HG02840 (cell line): Measurements from ENCODE around the gene ACKR3.

Experiments
- ATAC-seq: cut with Tn5 transposase; IDR thresholded peaks from one replicate; pipeline ENCODE4 v1.9.1; 2021; ENCODE audit warnings: mild to moderate bottlenecking, moderate library complexity, moderate number of reproducible peaks; ENCODE audit not compliant: unreplicated experiment, low FRiP score

The ACKR3 gene

GRCh38 chr2:236569573-236569973, at the start of gene ACKR3:
Gene ACKR3 (plus strand): TSS chr2:236569825. CDS start chr2:236580466, 10,641 bp downstream.
- peak; percentile 66 for ATAC-seq

- ATAC-seq: no peak
Observed at GRCh38 chr2:236521556-236521955, 48.1 kb upstream of the ACKR3 start.

- no peak for ATAC-seq
Observed at GRCh38 chr2:236523249-236523648, 46.4 kb upstream of the ACKR3 start.

- ATAC-seq: no peak
Observed at GRCh38 chr2:236525411-236525997, 44.1 kb upstream of the ACKR3 start.

- no peak for ATAC-seq
Observed at GRCh38 chr2:236526455-236527158, 43.0 kb upstream of the ACKR3 start.

DNA sequence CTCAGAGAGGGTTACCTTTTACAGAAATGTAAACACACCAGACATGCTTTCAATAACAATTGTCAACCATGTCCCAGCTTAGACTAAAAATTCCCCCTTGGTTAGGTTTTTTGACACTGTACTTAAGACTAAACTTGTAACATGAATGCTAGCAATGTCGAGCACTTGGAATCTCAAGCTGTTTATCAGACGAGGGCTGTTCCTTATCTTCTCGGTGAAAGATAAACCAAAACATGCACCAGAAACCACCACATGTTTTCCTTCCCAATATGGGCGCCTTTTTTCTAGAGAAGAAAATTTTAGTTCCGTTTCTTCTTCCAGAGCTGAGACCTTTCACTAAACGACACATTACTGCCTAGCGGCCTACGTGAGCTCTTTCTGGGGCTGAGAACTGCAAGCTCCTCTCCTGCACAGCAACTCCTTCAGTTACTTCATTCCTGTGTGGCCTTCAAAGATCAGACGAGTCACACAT, 42.4 kb upstream of the ACKR3 start:
- no peak for ATAC-seq

DNA sequence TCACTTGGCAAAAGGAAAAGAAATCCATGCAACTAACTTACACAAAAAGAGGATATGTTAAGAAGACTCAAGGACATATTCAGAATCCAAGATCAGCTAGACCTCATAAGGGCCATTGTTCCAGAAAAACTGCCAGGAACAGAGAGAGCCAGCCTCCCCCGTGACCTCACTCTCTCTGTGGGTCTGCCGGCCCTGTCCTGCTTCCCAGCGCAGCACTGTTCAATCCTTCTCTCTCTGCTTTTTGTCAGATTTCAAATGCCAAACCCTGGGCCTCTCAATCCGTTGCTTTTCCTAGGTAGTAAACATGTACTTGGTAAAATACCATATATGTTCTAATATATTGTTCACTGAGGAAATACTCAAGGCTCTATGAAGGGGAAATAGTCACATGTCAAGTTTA, 40.0 kb upstream of the ACKR3 start:
- ATAC-seq: no peak

- ATAC-seq: no peak
Observed at GRCh38 chr2:236530512-236530911, 39.1 kb upstream of the ACKR3 start.

GRCh38 chr2:236531195-236531594, 38.4 kb upstream of the ACKR3 start:
- no peak for ATAC-seq

DNA sequence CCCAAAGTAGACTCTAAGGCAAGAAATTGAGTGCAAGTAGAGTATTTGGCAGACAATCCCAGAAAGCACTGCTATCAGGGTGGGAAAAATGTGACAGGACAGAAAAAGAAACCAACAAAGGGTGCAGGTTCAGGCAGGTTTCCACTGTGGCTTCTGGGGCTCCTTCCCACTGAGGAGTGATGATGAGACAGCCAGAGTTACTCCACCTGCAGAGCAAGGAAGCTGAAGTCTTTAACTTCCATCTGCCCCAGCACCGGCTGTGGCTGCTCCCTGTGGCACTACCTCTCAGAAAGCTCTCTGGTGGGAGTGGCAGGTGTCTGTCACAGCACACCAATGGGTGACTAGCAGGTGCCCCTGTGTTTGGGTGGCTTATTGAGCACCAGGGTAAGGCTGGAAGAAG, 37.6 kb upstream of the ACKR3 start:
- ATAC-seq: no peak

- no peak for ATAC-seq
Observed at GRCh38 chr2:236533343-236533742, 36.3 kb upstream of the ACKR3 start.

DNA sequence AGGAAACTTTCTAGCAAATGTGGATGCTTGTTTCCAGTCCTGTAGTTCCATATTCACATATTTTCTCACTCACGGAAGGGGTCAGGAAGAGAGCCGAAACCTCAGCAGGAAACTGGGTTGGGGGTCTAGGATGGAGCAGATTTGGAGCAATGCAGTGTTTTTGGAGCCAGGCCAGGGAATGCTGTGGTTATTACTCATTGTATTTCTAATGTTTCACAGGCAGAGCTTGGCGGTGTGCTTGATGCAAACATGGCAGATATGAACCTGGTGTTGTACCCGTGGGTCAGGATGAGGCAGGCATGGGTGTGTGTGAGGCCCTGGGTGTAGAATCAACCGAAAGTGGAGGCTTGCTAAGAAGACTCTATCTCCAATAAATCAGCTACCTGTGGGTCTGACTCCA, 34.6 kb upstream of the ACKR3 start:
- no peak for ATAC-seq

DNA sequence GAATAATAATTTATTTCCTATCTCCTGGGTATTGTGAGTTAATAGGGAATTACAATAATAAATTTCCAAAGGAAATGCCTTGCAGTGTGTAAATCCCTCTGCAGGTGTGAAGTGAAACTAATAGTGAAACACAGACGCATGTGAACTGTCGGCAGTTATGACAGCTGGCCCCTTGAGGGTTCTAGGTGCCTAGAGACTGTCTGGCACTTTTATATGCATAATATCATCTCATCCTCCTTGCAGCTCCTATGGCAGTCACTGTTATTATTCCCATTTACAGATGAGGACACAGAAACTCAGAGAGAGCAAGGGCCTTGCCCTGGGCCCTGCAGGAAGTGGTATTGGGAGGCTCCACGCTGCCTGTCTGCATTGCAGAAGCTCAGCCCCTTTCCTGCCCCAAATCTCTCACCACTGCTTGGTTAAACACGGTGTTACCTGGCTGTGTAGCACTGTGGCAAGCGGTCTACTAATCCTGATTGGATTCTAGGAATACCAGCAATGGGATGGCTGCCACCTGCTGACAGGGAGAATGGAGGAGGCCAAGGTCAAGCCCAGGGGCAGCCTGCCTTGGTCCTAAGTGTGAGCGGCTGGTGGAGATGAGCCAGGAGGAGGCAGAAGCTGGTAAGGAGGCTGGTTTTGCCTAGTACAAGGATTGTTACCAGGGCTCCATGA, 32.8 kb upstream of the ACKR3 start:
- ATAC-seq: peak; percentile 59

GRCh38 chr2:236538242-236538641, 31.4 kb upstream of the ACKR3 start:
- ATAC-seq: no peak

- no peak for ATAC-seq
Observed at GRCh38 chr2:236541008-236541562, 28.5 kb upstream of the ACKR3 start.

GRCh38 chr2:236544362-236544761, 25.3 kb upstream of the ACKR3 start:
- no peak for ATAC-seq

- ATAC-seq: no peak
Observed at GRCh38 chr2:236545248-236545658, 24.4 kb upstream of the ACKR3 start.

GRCh38 chr2:236545814-236546480, 23.7 kb upstream of the ACKR3 start:
- peak; percentile 57 for ATAC-seq

DNA sequence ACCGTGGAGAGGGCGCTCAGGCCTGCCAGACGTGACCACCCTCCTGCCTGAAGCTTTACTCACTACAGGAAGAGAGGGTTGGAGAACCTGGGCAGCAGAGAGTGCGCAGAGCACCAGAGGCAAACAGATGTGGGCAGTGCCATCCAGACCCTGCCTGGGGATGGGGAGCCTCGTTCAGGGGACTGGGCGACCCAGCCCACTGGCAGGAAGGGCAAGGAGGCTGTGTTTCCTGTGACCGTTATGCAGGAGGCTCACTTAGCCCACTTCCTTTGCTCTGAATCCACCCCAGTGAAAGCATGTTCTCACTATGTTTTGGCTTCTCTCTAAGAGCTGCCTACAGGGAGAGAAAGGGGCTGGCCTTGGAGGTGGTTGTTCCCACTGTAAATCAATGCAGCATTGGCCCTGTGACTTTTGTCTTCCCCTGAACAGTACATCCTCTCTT, 23.0 kb upstream of the ACKR3 start:
- ATAC-seq: no peak

DNA sequence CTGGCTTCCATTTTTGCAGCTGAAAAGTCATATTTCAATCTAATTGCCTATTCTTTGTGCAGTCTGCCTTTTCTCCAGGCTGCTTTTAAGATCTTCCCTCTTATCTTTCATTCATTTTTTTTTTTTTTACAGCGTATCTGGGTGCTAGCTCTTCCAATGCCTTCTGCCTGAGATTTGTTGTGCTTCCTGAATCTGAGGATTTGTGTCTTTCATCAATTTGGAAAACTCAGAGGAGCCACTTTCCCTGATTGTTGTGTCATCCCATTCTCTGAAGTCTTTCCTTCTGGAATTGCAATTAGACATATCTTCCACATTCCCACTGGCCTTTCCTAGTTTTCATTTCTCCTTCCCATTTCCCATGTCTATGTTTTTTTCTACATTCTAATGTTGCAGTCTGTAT, 21.9 kb upstream of the ACKR3 start:
- no peak for ATAC-seq
